DMS79 treated with DMSO at 0.1 percent for 48 hours (cell line): ENCODE measurements around the gene XRCC5.
"Not testable (repeated sequence)": the region's sequence is repeated elsewhere in the genome, so short reads cannot be mapped to it uniquely, and the experiment has no call there.

Experiments
- DNase-seq: peaks from one replicate; lab custom pipeline; 2025; lab: John Stamatoyannopoulos, UW

XRCC5 gene

DNA sequence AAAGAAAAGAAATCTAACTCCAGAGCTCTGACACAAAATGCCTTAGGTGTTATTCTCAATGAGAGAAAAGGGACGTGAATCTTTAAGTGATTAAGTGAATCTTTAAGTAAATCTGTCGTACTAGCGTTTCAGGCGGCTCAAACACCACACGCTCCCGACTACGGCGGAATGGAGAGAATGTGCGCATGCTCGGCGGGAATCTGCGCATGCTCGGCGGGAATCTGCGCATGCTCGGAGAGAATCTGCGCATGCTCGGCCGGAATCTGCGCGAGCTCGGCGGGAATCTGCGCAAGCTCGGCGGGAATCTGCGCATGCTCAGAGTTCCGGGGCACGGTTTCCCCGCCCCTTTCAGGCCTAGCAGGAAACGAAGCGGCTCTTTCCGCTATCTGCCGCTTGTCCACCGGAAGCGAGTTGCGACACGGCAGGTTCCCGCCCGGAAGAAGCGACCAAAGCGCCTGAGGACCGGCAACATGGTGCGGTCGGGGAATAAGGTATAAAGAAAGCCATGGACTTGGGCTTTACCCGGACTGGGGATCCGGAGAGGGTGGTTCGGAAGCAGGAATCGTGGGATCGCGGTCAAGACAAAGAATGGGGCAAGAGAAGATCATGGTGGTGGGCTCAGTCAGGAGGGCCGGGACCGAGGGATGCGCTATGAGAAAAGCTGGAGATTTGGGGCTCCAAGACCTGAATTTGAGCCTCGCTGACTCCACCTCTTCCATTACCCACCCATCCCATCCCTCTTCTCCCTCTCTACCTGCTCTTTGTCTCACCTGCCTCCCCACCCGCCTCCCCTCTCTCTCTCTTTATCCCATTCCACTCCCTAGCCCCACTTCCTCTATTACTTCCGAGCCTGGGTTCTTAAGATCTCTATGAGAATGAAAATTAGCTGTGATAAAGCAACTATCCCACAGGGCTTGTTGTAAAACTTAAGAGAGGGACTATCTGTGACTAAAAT, at the start of gene XRCC5:
TSS of gene XRCC5 (plus strand) at position 382 of the 955 bp plus-strand sequence. CDS start at position 471, 89 bp downstream.
- peak; percentile 88 for DNase-seq

DNA sequence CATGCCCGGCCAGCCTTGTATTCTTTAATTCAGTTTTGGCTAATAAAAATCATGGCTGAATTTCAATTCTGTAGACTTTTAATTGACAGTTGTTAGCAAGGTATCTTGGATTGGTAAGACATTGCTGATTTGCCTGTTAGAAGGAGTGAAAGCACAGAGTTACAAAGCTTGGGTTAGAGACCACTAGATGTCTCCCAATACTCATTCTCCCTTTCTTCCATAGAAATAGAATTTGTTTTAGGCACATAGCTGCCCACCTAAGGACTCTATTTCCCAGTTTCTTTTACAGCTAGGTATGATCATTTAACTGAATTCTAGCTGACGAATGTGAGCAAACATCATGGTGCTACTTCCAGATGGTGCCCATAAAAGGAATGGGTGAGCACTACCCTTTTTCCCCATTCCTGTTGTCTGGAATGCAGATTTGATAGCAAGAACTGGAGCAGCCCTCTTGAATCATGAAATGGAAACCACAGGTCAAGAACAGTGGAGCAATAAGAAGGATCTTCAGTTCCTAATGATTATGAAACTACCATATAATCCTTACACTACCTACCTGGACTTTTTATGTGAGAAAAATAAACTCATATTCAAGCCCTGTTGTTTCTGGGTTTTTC, 45.0 kb upstream of the XRCC5 start:
- no peak for DNase-seq

DNA sequence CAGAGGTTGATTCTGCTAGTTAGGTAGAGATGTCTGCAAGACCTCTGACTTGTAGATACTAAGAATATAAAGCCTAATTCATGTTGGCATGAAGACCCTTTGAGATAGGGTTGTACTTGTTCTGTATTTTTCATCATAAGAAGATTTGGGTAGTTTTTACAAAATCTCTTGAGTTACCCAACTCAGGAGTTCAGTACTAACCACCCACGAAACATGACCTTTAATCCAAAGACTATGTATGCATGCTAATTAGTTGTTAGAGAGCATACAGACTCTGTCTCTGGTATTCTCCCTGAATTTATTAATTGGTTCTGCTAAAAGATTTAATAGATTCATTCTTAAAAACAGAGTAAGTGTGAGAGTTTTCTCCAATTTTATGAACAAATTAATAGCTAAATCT, 44.5 kb upstream of the XRCC5 start:
- DNase-seq: no peak

DNA sequence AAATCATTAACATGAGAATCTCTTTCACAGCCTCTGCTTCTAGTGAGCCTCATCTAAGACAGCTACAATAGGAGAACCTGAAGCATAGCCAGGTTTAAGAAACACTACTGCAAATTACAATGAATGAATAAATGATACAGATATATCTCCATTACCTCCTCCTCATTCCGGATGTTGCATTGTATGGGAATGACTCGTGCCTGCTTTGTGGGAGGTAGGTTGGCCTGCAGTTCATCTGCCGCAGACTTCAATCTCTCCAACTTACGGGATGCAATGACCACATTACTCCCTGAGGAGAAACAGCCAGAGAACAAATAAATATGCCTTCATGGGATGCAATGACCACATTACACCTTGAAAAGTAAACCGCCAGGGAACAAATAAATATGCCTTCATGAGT, 42.9 kb upstream of the XRCC5 start:
- DNase-seq: no peak

DNA sequence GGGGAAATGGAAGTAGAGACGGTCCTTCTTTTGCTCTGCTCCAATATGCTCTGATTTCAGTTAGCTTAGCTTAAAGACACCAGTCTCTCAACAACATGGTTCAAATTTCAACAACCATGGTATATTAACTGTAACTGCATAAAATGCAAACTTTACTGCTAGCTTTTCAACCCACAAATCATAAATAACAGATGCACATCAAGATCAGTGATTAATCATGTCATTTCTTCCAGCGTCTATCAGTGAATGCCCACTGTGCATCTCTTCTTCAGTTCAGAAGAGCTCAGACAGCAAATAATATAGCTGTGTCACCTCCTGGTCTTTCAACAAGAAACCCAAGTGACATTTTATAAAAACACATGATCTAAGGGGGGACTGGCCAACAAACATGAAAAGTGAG, 40.1 kb upstream of the XRCC5 start:
- DNase-seq: no peak

DNA sequence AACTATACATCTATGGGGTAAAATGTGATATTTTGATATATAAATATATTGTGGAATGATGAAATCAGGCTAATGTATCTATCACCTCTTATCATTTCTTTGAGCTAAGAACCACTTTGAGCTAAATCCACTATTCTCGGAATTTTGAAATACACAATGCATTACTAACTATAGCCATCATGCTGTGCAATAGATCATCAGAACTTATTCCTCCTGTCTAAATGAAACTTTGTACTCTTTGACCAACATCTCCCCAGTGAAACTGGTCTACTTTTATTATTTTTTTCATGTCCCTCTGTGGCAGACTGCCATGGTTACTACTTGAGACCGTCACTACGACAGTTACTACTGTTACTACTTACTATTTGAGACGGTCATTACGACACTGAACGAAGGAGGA, 39.0 kb upstream of the XRCC5 start:
- no peak for DNase-seq

DNA sequence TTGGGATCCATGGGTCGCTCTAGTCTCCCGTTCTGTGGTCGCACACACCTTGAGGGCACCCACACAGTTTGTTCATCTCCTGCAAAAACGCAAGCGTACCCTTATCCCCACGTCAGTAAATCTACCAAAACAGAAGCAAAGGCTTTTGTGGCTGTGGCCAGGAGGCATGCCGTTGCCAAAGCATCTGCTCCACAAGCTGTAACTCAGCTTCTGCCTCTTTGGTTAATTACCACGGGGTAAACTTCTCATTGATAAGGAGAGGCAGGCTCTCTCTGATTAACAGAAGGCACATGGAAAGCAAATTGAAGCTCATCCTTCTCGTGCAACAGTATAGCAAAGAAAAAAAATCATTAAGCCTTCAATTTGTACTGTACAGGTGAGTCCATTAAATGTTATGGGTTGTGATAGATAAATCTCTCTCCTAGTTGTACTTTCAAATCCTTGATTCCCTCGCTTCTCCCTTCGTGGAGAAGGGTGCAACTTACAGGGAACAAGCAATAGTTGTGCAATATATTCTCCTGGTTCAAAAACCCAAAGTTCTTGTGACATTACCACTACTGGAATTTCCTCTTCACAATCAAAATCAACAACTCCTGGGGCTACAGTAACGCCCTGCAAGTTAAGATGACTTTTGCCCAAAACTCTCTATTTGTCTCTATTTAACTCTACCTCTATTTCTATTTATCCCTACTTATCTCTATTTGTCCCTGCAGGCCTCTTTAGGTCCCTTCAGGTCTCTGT, 37.9 kb upstream of the XRCC5 start:
- DNase-seq: no peak

DNA sequence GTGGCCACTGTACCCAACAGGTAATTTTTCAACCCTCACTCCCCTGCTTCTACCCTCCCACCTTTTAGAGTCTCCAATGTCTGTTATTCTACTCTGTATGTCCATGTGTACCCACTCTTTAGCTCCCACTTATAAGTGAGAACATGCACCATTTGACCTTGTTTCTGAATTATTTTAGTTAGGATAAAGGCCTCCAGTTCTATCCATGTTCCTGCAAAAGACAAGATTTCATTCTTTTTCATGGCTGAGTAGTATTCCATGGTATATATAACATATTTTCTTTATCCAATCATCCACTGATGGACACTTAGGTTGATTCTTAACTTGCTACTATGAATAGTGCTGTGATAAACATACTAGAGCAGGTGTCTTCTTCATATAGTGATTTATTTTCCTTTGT, 36.7 kb upstream of the XRCC5 start:
- DNase-seq: no peak

DNA sequence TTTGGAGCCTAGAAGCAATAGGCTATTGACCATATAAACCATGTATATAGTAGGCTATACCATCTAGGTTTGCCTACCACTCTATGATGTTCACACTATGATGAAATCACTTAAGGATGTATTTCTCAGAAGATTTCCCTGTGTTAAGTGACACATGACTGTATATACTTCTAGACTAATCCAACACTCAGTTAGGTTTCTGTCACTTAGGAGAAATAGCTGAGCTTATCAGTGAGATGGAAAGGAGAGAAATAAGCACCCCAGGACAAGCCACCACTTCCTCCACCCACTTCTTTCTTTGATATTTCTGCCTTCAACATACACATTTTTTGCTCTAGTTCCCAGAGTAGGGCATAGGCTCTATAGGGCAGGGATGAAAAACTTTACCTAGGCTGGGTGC, 35.4 kb upstream of the XRCC5 start:
- DNase-seq: no peak

DNA sequence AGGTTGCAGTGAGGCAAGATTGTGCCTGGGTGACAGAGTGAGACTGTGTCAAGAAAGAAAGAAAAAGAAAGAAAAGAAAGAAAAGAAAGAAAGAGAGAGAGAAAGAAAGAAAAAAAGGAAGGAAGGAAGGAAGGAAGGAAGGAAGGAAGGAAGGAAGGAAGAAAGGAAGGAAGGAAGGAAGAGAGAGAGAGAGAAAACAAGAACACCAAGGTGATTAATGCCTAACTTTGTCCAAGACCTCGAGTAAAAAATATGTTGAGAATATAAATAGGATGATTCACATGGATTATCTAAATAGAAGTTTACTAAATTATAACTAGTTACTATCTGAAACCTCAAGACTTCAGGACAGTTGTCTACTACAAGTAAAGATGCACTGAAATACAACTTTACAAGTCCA, 34.8 kb upstream of the XRCC5 start:
- no peak for DNase-seq

DNA sequence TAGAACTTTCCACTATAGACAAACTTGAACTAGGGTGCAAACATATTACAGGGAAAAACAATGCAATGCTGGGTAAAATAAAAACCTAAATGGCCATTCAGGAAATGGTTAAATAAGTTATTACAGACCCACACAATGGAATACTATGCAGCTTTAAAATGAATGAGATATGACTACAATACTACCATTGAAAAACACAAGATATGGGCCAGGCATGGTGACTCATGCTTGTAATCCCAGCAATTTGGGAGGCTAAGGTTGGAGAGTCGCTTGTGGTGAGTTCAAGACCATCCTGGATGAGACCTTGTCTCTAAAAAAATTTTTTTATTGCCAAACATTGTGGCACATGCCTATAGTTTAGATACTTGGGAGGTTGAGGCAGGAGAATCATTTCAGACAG, 34.4 kb upstream of the XRCC5 start:
- DNase-seq: no peak

DNA sequence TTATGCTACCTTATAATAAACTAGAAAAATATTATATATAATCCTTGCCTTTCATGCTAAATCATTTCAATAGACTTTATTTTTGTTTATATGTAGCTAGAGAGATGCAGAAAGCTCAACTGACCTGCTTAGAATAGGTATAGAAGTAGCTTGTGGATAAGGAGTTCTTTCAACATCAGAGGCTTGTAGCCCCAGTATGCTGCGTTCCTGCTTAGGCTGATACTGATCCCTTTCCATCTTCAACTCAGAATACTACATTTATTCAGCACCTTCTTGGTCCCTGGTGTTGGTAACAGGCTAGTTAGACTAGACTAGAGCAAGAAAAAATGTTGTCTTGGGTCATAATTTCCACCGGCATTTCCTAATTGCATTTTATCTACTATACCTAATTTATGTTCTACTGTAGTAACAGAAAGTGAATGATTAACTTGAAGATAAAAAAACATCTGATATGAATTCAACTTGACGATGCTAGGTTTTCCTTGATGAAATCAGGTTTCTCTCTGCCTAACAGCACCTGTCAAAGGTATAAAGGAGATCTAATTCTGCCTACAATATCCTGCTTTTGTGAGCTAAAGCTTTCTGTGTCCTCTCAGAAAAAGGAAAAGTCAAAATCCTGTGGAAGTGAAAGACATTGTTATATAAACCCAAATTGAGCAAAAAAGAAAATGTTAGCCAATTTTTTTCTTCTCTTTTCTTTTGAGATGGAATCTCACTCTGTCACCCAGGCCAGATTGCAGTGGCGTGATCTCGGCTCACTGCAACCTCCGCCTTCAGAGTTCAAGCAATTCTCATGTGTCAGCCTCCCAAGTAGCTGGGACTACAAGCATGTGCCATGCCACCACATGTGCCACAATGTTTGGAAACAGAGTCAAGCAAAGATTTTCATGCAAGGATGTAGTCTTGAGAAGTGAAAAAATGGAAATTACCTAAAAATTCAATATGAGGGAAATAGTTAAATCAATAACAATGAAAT, 33.4 kb upstream of the XRCC5 start:
- DNase-seq: no peak

DNA sequence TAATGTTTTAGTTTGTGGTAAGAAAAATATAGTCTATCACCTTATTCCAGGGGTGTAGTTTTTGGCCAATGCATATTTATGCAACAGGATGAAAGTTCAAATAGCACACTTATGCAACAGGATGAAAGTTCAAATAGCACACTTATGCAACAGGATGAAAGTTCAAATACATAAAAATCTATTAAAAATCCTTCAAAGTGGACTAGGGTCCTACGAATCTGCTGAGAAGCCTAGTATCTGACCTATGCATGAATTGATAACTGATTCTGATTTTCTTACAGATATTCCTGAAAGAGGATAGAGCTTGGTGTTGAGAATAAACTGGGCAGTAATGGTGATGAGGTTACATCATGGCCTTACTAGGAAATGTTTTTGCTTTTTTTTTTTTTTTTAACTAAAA, 30.4 kb upstream of the XRCC5 start:
- no peak for DNase-seq

DNA sequence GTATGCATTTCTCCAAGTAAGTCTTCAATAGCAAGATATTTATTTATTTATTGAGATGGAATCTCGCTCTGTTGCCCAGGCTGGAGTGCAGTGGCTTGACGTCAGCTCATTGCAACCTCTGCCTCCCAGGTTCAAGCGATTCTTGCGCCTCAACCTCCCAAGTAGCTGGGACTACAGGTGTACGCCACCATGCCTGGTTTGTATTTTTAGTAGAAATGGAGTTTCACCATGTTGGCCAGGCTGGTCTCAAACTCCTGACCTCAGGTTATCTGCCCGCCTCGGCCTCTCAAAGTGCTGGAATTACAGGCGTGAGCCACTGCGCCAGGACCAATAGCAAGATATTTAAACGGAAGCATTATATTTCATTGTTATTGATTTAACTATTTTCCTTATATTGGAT, 29.1 kb upstream of the XRCC5 start:
- not testable (repeated sequence) for DNase-seq

DNA sequence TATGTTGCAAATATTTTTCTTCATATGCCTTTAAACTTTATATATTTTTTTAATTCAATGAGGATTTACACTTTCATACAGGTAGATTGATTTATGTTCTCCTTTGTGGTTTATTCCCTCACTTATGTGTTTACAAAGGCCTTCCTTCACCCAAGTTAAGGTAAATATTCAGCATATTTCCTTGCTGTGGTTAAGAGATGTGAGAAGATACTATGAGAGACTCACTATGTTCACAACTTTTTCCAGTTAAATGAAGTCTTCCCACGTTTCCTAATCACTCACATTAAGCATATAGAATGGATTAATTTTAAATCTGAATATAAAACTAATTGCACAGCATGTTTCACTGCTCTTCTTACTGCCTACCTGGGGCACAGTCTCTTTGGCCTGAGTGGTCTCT, 28.1 kb upstream of the XRCC5 start:
- DNase-seq: no peak

DNA sequence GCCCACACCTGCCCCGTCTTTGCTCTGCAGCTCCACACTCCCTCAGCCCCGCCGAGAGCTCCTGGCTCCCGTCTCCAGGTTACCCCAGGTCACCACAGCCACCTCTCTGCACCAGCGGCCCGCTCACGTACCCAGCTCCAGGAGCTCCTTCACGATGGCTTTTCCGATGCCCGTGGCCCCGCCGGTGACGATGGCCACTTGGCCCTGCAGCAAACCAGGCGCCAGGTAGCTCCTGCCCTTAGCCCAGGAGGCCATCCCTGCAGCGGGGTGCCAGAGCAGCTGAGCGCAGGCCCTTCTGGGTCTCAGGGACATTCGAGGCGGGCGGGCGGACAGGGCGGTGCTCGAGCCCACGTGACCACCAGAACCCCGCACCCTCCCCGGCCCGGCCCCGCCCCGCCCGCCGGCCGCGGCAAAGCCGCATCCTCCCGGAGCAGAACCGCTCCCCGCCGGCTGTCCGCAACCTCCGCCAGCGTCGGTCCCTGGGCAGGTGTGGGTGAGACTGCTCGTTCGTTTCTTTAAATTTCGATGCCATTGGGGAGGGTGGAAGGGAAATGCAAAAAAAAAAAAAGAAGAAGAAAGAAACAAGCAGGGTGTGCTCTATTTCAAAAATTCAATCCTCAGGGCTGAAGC, 27.5 kb upstream of the XRCC5 start, which contains the start of the genes PECR and TMEM169:
TSS of gene PECR (minus strand) at position 323 of the 630 bp plus-strand sequence. CDS start at position 255, 68 bp downstream.
TSS of gene TMEM169 (plus strand) at position 433 of the 630 bp plus-strand sequence. CDS start 14,045 bp downstream, outside the sequence.
- peak; percentile 70 for DNase-seq

DNA sequence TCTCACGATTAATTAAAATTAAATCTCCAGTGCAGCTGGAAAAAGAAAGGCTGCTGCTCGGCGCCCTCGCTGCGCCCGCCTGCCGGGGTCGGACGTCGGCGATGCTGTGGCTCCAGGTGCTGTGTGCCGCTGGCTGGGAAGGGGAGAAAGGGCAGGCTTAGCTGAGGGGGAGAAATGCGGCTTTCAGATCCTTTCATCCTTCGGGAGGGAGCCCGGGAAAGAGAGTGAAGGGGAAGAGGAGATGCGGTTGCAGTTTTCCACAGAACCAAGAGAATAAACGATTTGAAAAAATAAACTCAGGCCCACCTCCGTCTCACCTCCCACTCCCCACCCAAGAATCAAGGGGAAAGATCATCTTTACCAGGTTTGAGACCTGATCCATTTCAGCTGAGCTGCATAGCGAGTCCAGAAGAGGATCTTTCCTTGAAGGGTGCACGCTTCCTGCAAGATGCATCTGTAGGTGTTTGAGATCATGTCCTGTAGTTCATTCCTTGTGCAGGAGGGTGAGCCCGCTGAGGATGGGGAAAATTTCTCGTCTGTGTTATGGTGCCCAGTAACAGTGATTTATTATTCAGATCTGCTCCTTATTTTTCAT, 26.9 kb upstream of the XRCC5 start:
- DNase-seq: peak; percentile 63

DNA sequence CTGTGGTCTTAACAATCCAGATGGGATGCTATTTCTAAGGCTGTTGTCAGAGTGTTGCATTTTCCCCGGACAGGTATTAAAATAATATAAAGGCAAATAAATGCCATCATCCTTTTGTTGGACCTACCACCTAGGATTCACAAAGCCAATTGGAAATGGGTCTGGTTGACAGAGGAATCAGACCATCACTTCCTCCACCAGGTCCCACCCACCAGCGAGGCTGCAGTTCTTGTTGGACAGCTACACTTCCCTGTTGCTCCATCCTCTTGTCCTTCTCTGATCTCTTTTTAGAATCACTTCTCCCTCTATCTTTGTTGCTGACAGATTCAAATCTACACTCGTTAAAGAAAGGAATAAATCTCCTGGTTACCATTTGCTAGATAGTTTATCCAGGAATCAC, 26.3 kb upstream of the XRCC5 start:
- DNase-seq: peak; percentile 49

DNA sequence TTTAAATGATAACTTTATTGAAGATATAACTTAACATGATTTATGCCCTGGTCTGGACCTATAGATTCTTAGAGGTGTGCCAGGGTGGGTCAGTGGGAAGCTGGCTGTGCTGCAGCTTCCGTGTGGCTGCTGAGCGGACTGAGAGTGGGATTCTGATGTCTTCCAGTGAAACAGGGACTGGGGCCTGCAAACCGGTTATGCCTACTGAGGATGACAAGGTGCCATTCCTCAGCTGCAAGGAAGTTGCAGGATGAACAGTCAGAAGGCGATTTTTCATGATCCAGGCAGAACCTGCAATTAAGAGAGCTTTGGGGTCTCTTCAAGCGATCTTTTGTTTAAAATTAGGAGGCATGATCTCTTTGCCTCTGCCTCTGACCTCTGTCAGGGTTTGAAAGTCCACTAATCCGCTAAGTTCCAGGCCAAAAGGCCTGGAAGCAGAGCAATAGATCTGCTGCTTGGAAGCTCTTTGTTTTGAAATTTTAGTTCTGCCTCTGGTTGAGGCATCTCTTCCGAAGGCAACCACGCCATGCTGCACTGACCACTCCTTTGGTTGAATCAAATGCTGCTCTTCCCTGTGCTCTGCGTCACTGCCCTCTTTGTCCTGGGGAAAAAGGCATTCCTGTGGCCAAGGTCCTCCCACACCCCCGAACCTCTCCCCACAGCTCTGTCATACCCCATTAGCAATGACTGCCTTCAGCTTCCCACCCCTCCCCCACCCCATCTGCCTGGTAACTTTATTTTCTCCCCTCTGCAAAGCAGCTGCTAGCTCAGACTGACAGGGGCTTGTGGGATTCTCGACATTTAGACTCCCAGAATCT, 25.5 kb upstream of the XRCC5 start:
- DNase-seq: peak; percentile 87
